ENCODE measurements around the gene DNASE1L1. TPM values are rescaled to one million over a fixed set of nuclear protein-coding genes. Genes with fewer than 3 reads are reported as not detected.

Gene DNASE1L1
- polyA plus RNA-seq, 1 donor (not counting 4 experiments of a cell fraction or from before 2014, with no cell fraction given): 17.1 TPM

- H2AFZ ChIP-seq (ENCODE audit: control insufficient read depth, low read length): no peak overlapping the region
- no peak overlapping the region for H3K9ac ChIP-seq (ENCODE audit: control insufficient read depth, extremely low read depth, insufficient read depth, low read length)
- DNase-seq (ENCODE audit: low read depth, low spot score) (no peak), FAIRE-seq (no peak)
- H3K4me1 ChIP-seq (ENCODE audit: control insufficient read depth, extremely low read depth, insufficient read depth, low read length): peaks cover 16% of the 10 kb centered on the region
- H3K79me2 ChIP-seq (ENCODE audit: control insufficient read depth, insufficient read depth, low read length): peaks cover 81% of the 10 kb centered on the region
- no peak overlapping the region for H3K27ac ChIP-seq (ENCODE audit: control insufficient read depth, insufficient read depth, low read length)
- H3K9me3 ChIP-seq (ENCODE audit: control insufficient read depth, low read depth, low read length): no peaks in the 10 kb centered on the region
- H3K27me3 ChIP-seq (ENCODE audit: control insufficient read depth, extremely low read depth, insufficient read depth, low read length): no peaks in the 10 kb centered on the region
- dilution Hi-C loops (cut with MboI; ENCODE audit: extremely low pct_ligation_motif_present, low sequenced_read_pairs): no loop called here
- H3K9me1 ChIP-seq (ENCODE audit: control insufficient read depth, extremely low read depth, insufficient read depth, low read length): no peaks in the 10 kb centered on the region
- no peak overlapping the region for H3K4me2 ChIP-seq (ENCODE audit: control insufficient read depth, extremely low read depth, insufficient read depth, low read depth, low read length)
- peaks cover 16 to 26% of the 10 kb centered on the region in 2 experiments for H3K36me3 ChIP-seq (ENCODE audit: control insufficient read depth in 2 of 2, extremely low read depth in 1 of 2, insufficient read depth in 2 of 2, low read length in 2 of 2)
- no peak overlapping the region for H3K4me3 ChIP-seq (ENCODE audit: control insufficient read depth in 2 of 3, extremely low read depth in 1 of 3, insufficient read depth in 2 of 3, low read depth in 1 of 3, low read length in 3 of 3)
- TF ChIP-seq CTCF (optimal IDR thresholded peaks at IDR 0.05 in 1 of 3, IDR thresholded peaks at IDR 0.05 in 1 of 3, conservative IDR thresholded peaks at IDR 0.05 in 1 of 3; ENCODE audit: extremely low read depth in 1 of 3, insufficient read depth in 2 of 3, low read length in 3 of 3) (no peak), EZH2 (IDR thresholded peaks at IDR 0.05; ENCODE audit: low read length) (no peak)
- H4K20me1 ChIP-seq (ENCODE audit: control insufficient read depth, extremely low read depth, insufficient read depth, low read length): peaks cover 38% of the 10 kb centered on the region
These were observed 45.2 kb downstream of the DNASE1L1 start for GRCh38 chrX:154363706-154364439.

- H3K27ac ChIP-seq (ENCODE audit: control insufficient read depth, insufficient read depth, low read length): no peak overlapping the region
- no peak for TF ChIP-seq CTCF (optimal IDR thresholded peaks at IDR 0.05 in 1 of 3, IDR thresholded peaks at IDR 0.05 in 1 of 3, conservative IDR thresholded peaks at IDR 0.05 in 1 of 3; ENCODE audit: extremely low read depth in 1 of 3, insufficient read depth in 2 of 3, low read length in 3 of 3)
- TF ChIP-seq EZH2 (IDR thresholded peaks at IDR 0.05; ENCODE audit: low read length): no peak
- peaks cover 4% of the 10 kb centered on the region for H3K4me1 ChIP-seq (ENCODE audit: control insufficient read depth, extremely low read depth, insufficient read depth, low read length)
- no peak overlapping the region for H3K4me3 ChIP-seq (ENCODE audit: control insufficient read depth in 2 of 3, extremely low read depth in 1 of 3, insufficient read depth in 2 of 3, low read depth in 1 of 3, low read length in 3 of 3)
- FAIRE-seq: no peak
- H3K36me3 ChIP-seq (ENCODE audit: control insufficient read depth in 2 of 2, extremely low read depth in 1 of 2, insufficient read depth in 2 of 2, low read length in 2 of 2): peaks cover 18 to 21% of the 10 kb centered on the region in 2 experiments
- H3K27me3 ChIP-seq (ENCODE audit: control insufficient read depth, extremely low read depth, insufficient read depth, low read length): no peaks in the 10 kb centered on the region
- H2AFZ ChIP-seq (ENCODE audit: control insufficient read depth, low read length): no peak overlapping the region
- H3K9me3 ChIP-seq (ENCODE audit: control insufficient read depth, low read depth, low read length): no peaks in the 10 kb centered on the region
- H3K9ac ChIP-seq (ENCODE audit: control insufficient read depth, extremely low read depth, insufficient read depth, low read length): no peak overlapping the region
- no peaks in the 10 kb centered on the region for H3K9me1 ChIP-seq (ENCODE audit: control insufficient read depth, extremely low read depth, insufficient read depth, low read length)
- dilution Hi-C loops (cut with MboI; ENCODE audit: extremely low pct_ligation_motif_present, low sequenced_read_pairs): no loop called here
- peaks cover 79% of the 10 kb centered on the region for H3K79me2 ChIP-seq (ENCODE audit: control insufficient read depth, insufficient read depth, low read length)
- H3K4me2 ChIP-seq (ENCODE audit: control insufficient read depth, extremely low read depth, insufficient read depth, low read depth, low read length): no peak overlapping the region
- no peak for DNase-seq (ENCODE audit: low read depth, low spot score)
- peaks cover 46% of the 10 kb centered on the region for H4K20me1 ChIP-seq (ENCODE audit: control insufficient read depth, extremely low read depth, insufficient read depth, low read length)
These were observed 46.8 kb downstream of the DNASE1L1 start for GRCh38 chrX:154362085-154362742.

Measured in keratinocyte (primary cell).